ENCODE measurements around the gene AKR1E2. TPM values are rescaled to one million over a fixed set of nuclear protein-coding genes. Genes with fewer than 3 reads are reported as not detected.
A peak's percentile ranks its signal among the peaks of the same experiment; 100 is the strongest.

AKR1E2 gene
- total RNA-seq, result 1 to 10 TPM in 3 of 4 donors, not detected in 1; 2.1 to 6.7 (median 5.5) TPM

GRCh38 chr10:4825868-4826791, at the start of gene AKR1E2:
Gene AKR1E2, plus strand, starts transcription at chr10:4826207. Its CDS starts 118 bp downstream, at chr10:4826325.
- peak within 1 kb of the TSS; percentile 55 to 69 (median 60) for H3K4me3 ChIP-seq
- ATAC-seq, result peak; percentile 88 to 91
- in situ Hi-C loops (cut with MboI; ENCODE audit: low sequenced_read_pairs in 4 of 4) (loop anchor here in 2 of 4 donors (25.0 kb wide), 3 partner anchors 461 to 786 kb away; no protein-coding TSS in a partner anchor), intact Hi-C loops (cut with DNase I; ENCODE audit: low total_unique reads) (no loop called here)
- H3K4me1 ChIP-seq, result peaks cover 0 to 4% of the 10 kb centered on the region in 2 donors
- H3K9me3 ChIP-seq, result no peaks in the 10 kb centered on the region
- no peaks in the 10 kb centered on the region for H3K36me3 ChIP-seq
- peak within 1 kb of the TSS; percentile 75 to 88 (median 82) for H3K27ac ChIP-seq
- peaks cover 0 to 6% (median 2%) of the 10 kb centered on the region in 3 donors for H3K27me3 ChIP-seq
- peak; percentile 23 to 65 for TF ChIP-seq POLR2A (IDR thresholded peaks at IDR 0.05)
- TF ChIP-seq, protein P1, sequence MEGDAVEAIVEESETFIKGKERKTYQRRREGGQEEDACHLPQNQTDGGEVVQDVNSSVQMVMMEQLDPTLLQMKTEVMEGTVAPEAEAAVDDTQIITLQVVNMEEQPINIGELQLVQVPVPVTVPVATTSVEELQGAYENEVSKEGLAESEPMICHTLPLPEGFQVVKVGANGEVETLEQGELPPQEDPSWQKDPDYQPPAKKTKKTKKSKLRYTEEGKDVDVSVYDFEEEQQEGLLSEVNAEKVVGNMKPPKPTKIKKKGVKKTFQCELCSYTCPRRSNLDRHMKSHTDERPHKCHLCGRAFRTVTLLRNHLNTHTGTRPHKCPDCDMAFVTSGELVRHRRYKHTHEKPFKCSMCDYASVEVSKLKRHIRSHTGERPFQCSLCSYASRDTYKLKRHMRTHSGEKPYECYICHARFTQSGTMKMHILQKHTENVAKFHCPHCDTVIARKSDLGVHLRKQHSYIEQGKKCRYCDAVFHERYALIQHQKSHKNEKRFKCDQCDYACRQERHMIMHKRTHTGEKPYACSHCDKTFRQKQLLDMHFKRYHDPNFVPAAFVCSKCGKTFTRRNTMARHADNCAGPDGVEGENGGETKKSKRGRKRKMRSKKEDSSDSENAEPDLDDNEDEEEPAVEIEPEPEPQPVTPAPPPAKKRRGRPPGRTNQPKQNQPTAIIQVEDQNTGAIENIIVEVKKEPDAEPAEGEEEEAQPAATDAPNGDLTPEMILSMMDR (IDR thresholded peaks at IDR 0.05 in 4 of 5, conservative IDR thresholded peaks at IDR 0.05 in 1 of 5), result no peak
- peak; percentile 75 to 86 for DNase-seq

DNA sequence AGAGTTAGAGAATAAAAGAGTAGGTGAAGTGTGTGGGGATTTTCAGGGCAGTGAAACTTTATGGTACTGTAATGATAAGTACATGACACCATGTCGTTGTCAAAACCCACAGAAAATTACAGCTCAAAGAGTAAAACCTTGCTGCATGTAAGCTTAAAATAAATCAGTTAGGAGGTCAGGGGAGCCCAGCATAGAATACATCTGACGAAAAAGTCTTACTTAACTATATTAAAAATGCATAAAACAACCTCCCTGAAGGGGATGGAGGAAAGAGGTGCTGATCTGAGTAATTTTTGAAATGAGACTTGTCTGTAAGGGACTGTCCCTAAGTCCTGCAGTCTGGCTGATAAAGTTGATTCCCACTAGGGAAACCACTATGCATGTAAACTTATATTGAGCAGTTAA, 49.8 kb upstream of the AKR1E2 start:
- no peak overlapping the region for H3K4me3 ChIP-seq
- H3K27ac ChIP-seq, result no peak overlapping the region
- ATAC-seq (no peak), DNase-seq (no peak)
- H3K36me3 ChIP-seq, result no peaks in the 10 kb centered on the region
- intact Hi-C loops (cut with DNase I; ENCODE audit: low total_unique reads), result loop anchor here (10.0 kb wide), 1 partner anchor 1031 kb away; no protein-coding TSS in a partner anchor
- TF ChIP-seq, protein P1 (IDR thresholded peaks at IDR 0.05 in 4 of 5, conservative IDR thresholded peaks at IDR 0.05 in 1 of 5), result no peak
- TF ChIP-seq POLR2A (IDR thresholded peaks at IDR 0.05), result no peak
- no peaks in the 10 kb centered on the region for H3K9me3 ChIP-seq
- peaks cover 4 to 9% of the 10 kb centered on the region in 2 donors for H3K4me1 ChIP-seq
- in situ Hi-C loops (cut with MboI; ENCODE audit: low sequenced_read_pairs in 4 of 4), result loop anchor here (10.0 kb wide), 3 partner anchors 1531 to 1581 kb away; no protein-coding TSS in a partner anchor
- H3K27me3 ChIP-seq, result no peaks in the 10 kb centered on the region

GRCh38 chr10:4778761-4779160, 47.2 kb upstream of the AKR1E2 start:
- intact Hi-C loops (cut with DNase I; ENCODE audit: low total_unique reads) (loop anchor here (10.0 kb wide), 1 partner anchor 1034 kb away; no protein-coding TSS in a partner anchor), in situ Hi-C loops (cut with MboI; ENCODE audit: low sequenced_read_pairs in 4 of 4) (loop anchor here (10.0 kb wide), 3 partner anchors 1534 to 1584 kb away; no protein-coding TSS in a partner anchor)
- H3K27ac ChIP-seq, result no peak overlapping the region
- no peaks in the 10 kb centered on the region for H3K9me3 ChIP-seq
- no peak overlapping the region for H3K4me3 ChIP-seq
- TF ChIP-seq, protein P1 (IDR thresholded peaks at IDR 0.05 in 4 of 5, conservative IDR thresholded peaks at IDR 0.05 in 1 of 5), result no peak
- TF ChIP-seq POLR2A (IDR thresholded peaks at IDR 0.05), result no peak
- ATAC-seq (no peak), DNase-seq (no peak)
- H3K4me1 ChIP-seq, result peaks cover 0 to 9% of the 10 kb centered on the region in 2 donors
- H3K27me3 ChIP-seq, result no peaks in the 10 kb centered on the region
- no peaks in the 10 kb centered on the region for H3K36me3 ChIP-seq

GRCh38 chr10:4780091-4780490, 45.9 kb upstream of the AKR1E2 start:
- peaks cover 0 to 9% of the 10 kb centered on the region in 2 donors for H3K4me1 ChIP-seq
- H3K9me3 ChIP-seq, result no peaks in the 10 kb centered on the region
- no peak overlapping the region for H3K27ac ChIP-seq
- no peak for TF ChIP-seq POLR2A (IDR thresholded peaks at IDR 0.05)
- TF ChIP-seq, protein P1 (IDR thresholded peaks at IDR 0.05 in 4 of 5, conservative IDR thresholded peaks at IDR 0.05 in 1 of 5), result no peak
- H3K27me3 ChIP-seq, result no peaks in the 10 kb centered on the region
- in situ Hi-C loops (cut with MboI; ENCODE audit: low sequenced_read_pairs in 4 of 4) (loop anchor here in 1 of 4 donors (10.0 kb wide), 1 partner anchor 1555 kb away; no protein-coding TSS in a partner anchor), intact Hi-C loops (cut with DNase I; ENCODE audit: low total_unique reads) (no loop called here)
- no peak overlapping the region for H3K4me3 ChIP-seq
- DNase-seq (no peak), ATAC-seq (no peak)
- H3K36me3 ChIP-seq, result no peaks in the 10 kb centered on the region

All from gastrocnemius medialis (tissue), 4 donors.